ENCODE measurements around the gene PREX1.

DNA sequence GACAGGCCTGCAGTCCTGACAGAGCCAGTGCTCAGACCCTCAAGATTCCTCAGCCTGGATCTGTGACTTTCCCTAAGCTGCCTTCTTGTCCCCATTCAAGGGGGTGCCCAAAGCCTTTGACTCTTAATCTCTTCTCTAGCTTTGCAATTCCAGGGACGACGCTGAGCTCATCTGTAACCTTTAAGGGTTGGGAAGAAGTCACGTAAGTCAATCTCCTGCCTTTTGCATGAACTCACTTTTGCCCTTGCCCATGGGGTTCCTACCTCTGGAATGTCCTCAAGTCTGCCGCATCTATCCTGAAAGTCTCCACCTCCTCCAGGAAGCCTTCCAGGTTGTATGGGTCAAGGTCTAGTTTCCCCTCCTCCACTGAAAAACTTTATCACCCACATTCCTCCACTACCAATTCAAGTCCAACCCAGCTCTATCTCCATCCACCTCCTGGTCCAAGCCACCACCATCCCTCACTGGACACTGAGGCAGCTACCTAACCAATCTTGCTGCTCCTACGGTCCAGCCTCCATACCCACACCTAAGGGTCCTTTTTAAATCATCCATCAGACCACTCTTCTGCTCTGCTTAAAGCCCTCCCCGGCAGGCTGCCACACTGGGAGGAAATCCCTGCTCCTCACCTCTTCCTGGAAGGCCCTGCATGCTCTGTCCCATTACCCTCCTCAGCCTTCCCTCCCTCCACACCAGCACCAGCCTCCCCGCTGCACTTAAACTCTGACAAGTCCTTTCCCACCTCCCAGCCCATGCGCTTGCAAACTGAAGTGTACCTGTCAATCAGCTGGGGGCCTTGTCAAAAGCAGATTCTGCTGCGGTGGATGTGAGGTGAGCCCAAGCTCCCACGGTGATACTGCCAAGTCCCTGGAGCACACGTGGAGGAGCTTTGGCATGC is 29.7 kb downstream of the PREX1 start:
- TF ChIP-seq POLR2A (IDR thresholded peaks at IDR 0.05; ENCODE audit: low read length) (no peak), GATA1 (IDR thresholded peaks at IDR 0.05; ENCODE audit: low read depth, low read length) (no peak)

All from erythroblast (primary cell).